BJ (cell line): ENCODE measurements around the gene UBL3. TPM values are rescaled to one million over a fixed set of nuclear protein-coding genes. Genes with fewer than 3 reads are reported as not detected.

ENCODE experiments used
- CTCF ChIA-PET: fragments of 350-600 bp; formaldehyde crosslinking; extraction: SDS; loops from one replicate; lab custom pipeline; 2021; ENCODE audit warnings: antibody characterized with exemption, inconsistent platforms; lab: Yijun Ruan, JAX
- POLR2A ChIA-PET: fragments of 300-600 bp; sonication (Branson Sonifier 250); formaldehyde crosslinking; extraction: SDS; loops from one replicate; lab custom pipeline; 2021; ENCODE audit warnings: antibody characterized with exemption; lab: Charles Lee
- DNase-seq: peaks from one replicate; pipeline ENCODE4 v3.0.0-alpha.2; 2011; ENCODE audit warnings: low read depth
- H3K27me3 ChIP-seq: 2 replicates; pipeline ENCODE4 v1.6.0; 2011; ENCODE audit warnings: low read length; ENCODE audit not compliant: control insufficient read depth, insufficient read depth
- H3K36me3 ChIP-seq: 2 replicates; pipeline ENCODE4 v1.5.1; 2011; ENCODE audit warnings: low read length; ENCODE audit not compliant: control insufficient read depth, insufficient read depth
- H3K4me3 ChIP-seq: 2 replicates; pipeline ENCODE4 v1.5.1; 2011; ENCODE audit warnings: low read depth, mild to moderate bottlenecking, control low read depth, low read length
- CTCF ChIP-seq: IDR thresholded peaks from 2 replicates; pipeline ENCODE4 v1.5.1; 2011; ENCODE audit warnings: low read depth, mild to moderate bottlenecking, control low read depth, inconsistent platforms, low read length, moderate library complexity; ENCODE audit not compliant: insufficient read depth
- polyA plus RNA-seq: library from polyadenylated mRNA; depleted of rRNA; stranded (reverse); fragments of >200 nt; gene quantifications from 2 replicates; pipeline ENCODE4 v1.2.3, GENCODE V29; 2011

UBL3 gene
- polyA plus RNA-seq, 1 experiment: 18.0 TPM

GRCh38 chr13:29743201-29743786, 107.1 kb downstream of the UBL3 start:
- no peak for TF ChIP-seq CTCF
- Histone ChIP-seq H3K27me3 (peaks cover 6% of the 10 kb centered on the region), H3K36me3 (no peaks in the 10 kb centered on the region), H3K4me3 (no peak overlapping the region)
- ChIA-PET CTCF (interaction anchor here (0.6 to 2.4 kb wide), 6 partner anchors 14 to 1502 kb away, joined by 3 to 7 read pairs (median 4); no protein-coding TSS in a partner anchor), POLR2A (interaction anchor here (0.6 kb wide), 1 partner anchor 62 kb away, joined by 3 read pairs; no protein-coding TSS in a partner anchor)
- DNase-seq: peak; percentile 95

DNA sequence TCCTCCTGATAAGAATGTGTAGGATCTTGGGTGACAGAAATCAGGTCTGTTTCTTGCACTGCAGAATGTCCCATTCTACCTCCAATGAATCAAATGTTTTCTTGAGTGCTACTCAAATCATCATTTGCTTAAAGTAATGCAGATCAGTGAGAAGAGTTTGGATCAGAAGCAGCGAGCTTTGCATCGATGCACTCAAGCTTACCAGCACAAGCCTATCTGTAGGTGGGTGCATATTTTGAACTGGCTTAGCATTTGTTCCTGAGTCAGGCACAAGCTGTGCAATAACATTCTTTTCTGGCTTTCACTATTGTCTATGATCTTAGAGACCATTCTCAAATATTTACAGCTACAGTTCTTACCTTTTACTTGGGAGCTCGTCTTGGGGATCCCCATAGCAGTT, 109.5 kb downstream of the UBL3 start:
- H3K36me3 ChIP-seq: no peaks in the 10 kb centered on the region
- H3K27me3 ChIP-seq: peaks cover 6% of the 10 kb centered on the region
- ChIA-PET POLR2A (no interaction called here), CTCF (interaction anchor here (1.1 to 1.6 kb wide), 3 partner anchors 9 to 11 kb away, joined by 3 read pairs; no protein-coding TSS in a partner anchor)
- no peak overlapping the region for H3K4me3 ChIP-seq
- TF ChIP-seq CTCF: no peak
- no peak for DNase-seq

GRCh38 chr13:29737061-29737460, 113.4 kb downstream of the UBL3 start:
- POLR2A ChIA-PET: no interaction called here
- no peak for TF ChIP-seq CTCF
- CTCF ChIA-PET: no interaction called here

DNA sequence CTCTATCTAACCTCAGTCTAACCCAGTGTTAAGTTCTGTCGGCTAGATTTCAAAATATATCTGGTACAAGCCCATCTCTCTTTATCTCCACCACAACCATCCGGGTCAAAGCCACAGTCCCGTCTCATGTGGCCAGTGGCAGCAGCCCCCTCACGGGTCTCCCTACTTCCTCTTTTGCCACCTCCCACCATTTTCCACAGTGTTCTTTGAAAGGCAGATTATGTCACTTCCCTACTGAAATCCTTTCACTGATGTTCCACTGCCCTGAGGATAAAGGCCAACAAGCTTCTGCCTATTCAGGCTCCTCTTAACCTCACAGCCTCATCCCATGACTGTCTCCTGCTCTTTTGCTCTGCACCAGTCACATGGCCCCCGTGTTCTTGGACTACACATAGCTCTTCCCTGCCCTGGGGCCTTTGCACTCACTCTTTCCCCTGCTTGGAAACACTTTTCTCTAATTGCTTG, 117.2 kb downstream of the UBL3 start:
- ChIA-PET POLR2A (no interaction called here), CTCF (interaction anchor here (1.3 kb wide), 1 partner anchor 225 kb away, joined by 4 read pairs; no protein-coding TSS in a partner anchor)
- Histone ChIP-seq H3K4me3 (no peak overlapping the region), H3K27me3 (peaks cover 30% of the 10 kb centered on the region), H3K36me3 (no peaks in the 10 kb centered on the region)
- DNase-seq: no peak
- no peak for TF ChIP-seq CTCF

More at GRCh38 chr13:29737061-29737460, 113.4 kb downstream of the UBL3 start:
- Histone ChIP-seq H3K27me3 (peaks cover 11% of the 10 kb centered on the region), H3K36me3 (no peaks in the 10 kb centered on the region), H3K4me3 (no peak overlapping the region)
- no peak for DNase-seq

DNA sequence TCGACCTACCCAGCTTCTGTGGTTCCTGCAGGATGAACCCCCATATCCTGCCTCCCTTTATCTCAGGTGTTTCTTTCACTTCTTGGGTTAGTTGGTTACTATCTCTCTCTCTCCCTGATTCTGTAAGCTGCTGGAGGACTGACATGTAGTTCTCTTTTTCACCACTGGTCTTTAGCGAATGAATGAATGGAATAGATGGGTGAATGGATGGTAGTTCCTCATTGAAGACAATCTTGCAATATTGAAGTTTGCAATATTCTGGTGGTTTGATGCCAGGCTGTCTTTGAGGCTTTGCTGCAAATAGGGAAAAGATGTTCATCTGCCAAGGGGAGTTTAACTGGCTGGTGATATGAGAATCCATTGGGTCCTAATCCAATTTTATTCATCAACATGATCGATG, 120.2 kb downstream of the UBL3 start:
- Histone ChIP-seq H3K4me3 (no peak overlapping the region), H3K27me3 (peaks cover 30% of the 10 kb centered on the region), H3K36me3 (no peaks in the 10 kb centered on the region)
- ChIA-PET POLR2A (no interaction called here), CTCF (interaction anchor here (0.6 to 1.3 kb wide), 6 partner anchors 8 to 32 kb away, joined by 3 to 5 read pairs (median 3); no protein-coding TSS in a partner anchor)
- DNase-seq: no peak
- no peak for TF ChIP-seq CTCF
